ENCODE data around the gene SLC45A3. TPM values are rescaled to one million over a fixed set of nuclear protein-coding genes. Genes with fewer than 3 reads are reported as not detected.

The SLC45A3 gene
- total and polyA plus RNA-seq, 2 of the 8 experiments (the other 6 are each of a cell fraction or from before 2014, with no cell fraction given) = 13.0 to 14.3 TPM

Small RNAs within 50 kb of the gene (small RNA-seq; reads per million reads assigned to genes)
- not detected for gene RF00017 (ENCODE audit: insufficient read depth)

Other genes starting within 250 kb of the SLC45A3 start
- gene BLACAT1, start 224.5 kb downstream of the SLC45A3 start, total RNA-seq (2021; fragmentation: NEBNext Ultra II Directional; extraction: Animal tissue kit (Norgen Biotek cat#: 25700)) = 3.5 and 3.8 TPM in 2 replicates
- gene BLACAT1, start 224.5 kb downstream of the SLC45A3 start, polyA plus RNA-seq (2011; rRNA removed) = 6.3 and 10.5 TPM in 2 replicates
- gene CDK18, start 175.8 kb downstream of the SLC45A3 start, total RNA-seq (2021; fragmentation: NEBNext Ultra II Directional; extraction: Animal tissue kit (Norgen Biotek cat#: 25700)) = 40.9 and 44.0 TPM in 2 replicates
- 31.2 and 50.3 TPM in 2 replicates for gene CDK18, start 175.8 kb downstream of the SLC45A3 start, polyA plus RNA-seq (2011; rRNA removed)
- 23.3 and 26.3 TPM in 2 replicates for gene ELK4, start 48.5 kb downstream of the SLC45A3 start, total RNA-seq (2021; fragmentation: NEBNext Ultra II Directional; extraction: Animal tissue kit (Norgen Biotek cat#: 25700))
- gene ELK4, start 48.5 kb downstream of the SLC45A3 start, polyA plus RNA-seq (2011; rRNA removed) = 2.5 and 2.9 TPM in 2 replicates
- gene NUCKS1, start 69.7 kb upstream of the SLC45A3 start, total RNA-seq (2021; fragmentation: NEBNext Ultra II Directional; extraction: Animal tissue kit (Norgen Biotek cat#: 25700)) = 461 and 492 TPM in 2 replicates
- gene NUCKS1, start 69.7 kb upstream of the SLC45A3 start, polyA plus RNA-seq (2011; rRNA removed) = 76.7 and 126 TPM in 2 replicates
- gene RAB29, start 95.0 kb upstream of the SLC45A3 start, total RNA-seq (2021; fragmentation: NEBNext Ultra II Directional; extraction: Animal tissue kit (Norgen Biotek cat#: 25700)) = 16.4 and 17.3 TPM in 2 replicates
- 9.7 and 10.1 TPM in 2 replicates for gene RAB29, start 95.0 kb upstream of the SLC45A3 start, polyA plus RNA-seq (2011; rRNA removed)
- gene SLC41A1, start 132.7 kb upstream of the SLC45A3 start, total RNA-seq (2021; fragmentation: NEBNext Ultra II Directional; extraction: Animal tissue kit (Norgen Biotek cat#: 25700)) = 42.3 and 43.2 TPM in 2 replicates
- 34.1 and 41.2 TPM in 2 replicates for gene SLC41A1, start 132.7 kb upstream of the SLC45A3 start, polyA plus RNA-seq (2011; rRNA removed)
- not detected in 2 replicates for gene PM20D1, start 169.6 kb upstream of the SLC45A3 start, total RNA-seq (2021; fragmentation: NEBNext Ultra II Directional; extraction: Animal tissue kit (Norgen Biotek cat#: 25700))
- 0.05 TPM in 1 of 2 replicates, not detected in the other for gene PM20D1, start 169.6 kb upstream of the SLC45A3 start, polyA plus RNA-seq (2011; rRNA removed)

Measured in H1 (cell line).